VCaP (cell line): ENCODE measurements around the gene NCOA6.
A peak's percentile ranks its signal among the peaks of the same experiment; 100 is the strongest.

Source experiments
- H3K27ac ChIP-seq: fragments of 450-650 bp; 2 replicates; pipeline ENCODE4 v1.5.1; 2017
- CTCF ChIP-seq: fragments of 450-650 bp; conservative IDR thresholded peaks from 2 replicates; pipeline ENCODE4 v1.5.1; 2017; ENCODE audit warnings: mild to moderate bottlenecking, moderate library complexity

Gene NCOA6

GRCh38 chr20:34675561-34675960 lies 149.9 kb downstream of the NCOA6 start:
- TF ChIP-seq CTCF: no peak
- peak overlapping the region; percentile 81 for H3K27ac ChIP-seq

DNA sequence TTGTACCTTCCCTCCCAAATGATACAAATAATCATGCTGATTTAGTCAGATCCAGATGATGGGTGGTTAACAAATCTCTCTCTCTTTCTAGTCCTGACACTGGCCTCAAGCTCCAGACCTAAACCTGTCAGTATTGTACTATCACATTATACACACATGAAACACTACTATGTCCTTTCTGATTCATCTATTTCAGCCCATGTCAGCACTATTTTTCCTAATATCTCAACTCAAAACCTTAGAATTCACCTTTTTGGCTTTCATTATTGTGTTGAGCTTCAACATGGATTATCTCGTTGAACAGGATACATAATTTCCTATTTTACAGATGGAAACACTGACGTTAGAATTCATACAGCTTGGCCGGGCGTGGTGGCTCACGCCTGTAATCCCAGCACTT lies 152.0 kb downstream of the NCOA6 start:
- H3K27ac ChIP-seq: no peak overlapping the region
- no peak for TF ChIP-seq CTCF

GRCh38 chr20:34669094-34669493 lies 156.4 kb downstream of the NCOA6 start:
- no peak overlapping the region for H3K27ac ChIP-seq
- TF ChIP-seq CTCF: no peak
